H1 (cell line): ENCODE measurements around the gene DUOXA2. TPM values are rescaled to one million over a fixed set of nuclear protein-coding genes. Genes with fewer than 3 reads are reported as not detected.

Experiments used
- CHD7 ChIP-seq: fragments of 300-600 bp; sonication (generic); IDR thresholded peaks from 2 replicates; pipeline ENCODE4 v1.7.1; 2012; ENCODE audit warnings: low read length, moderate library complexity, mild to moderate bottlenecking, inconsistent platforms; ENCODE audit not compliant: insufficient replicate concordance
- KDM5A ChIP-seq: fragments of 200-600 bp; IDR thresholded peaks from 2 replicates; pipeline ENCODE4 v1.7.1; 2012; ENCODE audit warnings: mild to moderate bottlenecking, low read length, inconsistent platforms, mixed read lengths
- PHF8 ChIP-seq: fragments of 200-600 bp; sonication (generic); conservative IDR thresholded peaks from 2 replicates; pipeline ENCODE4 v1.7.1; 2012; ENCODE audit warnings: low read depth, mild to moderate bottlenecking, inconsistent platforms, low read length, moderate library complexity
- SP1 ChIP-seq: IDR thresholded peaks from 2 replicates; pipeline ENCODE4 v1.6.1; 2011; ENCODE audit warnings: low read depth, low read length
- SP4 ChIP-seq: IDR thresholded peaks from 2 replicates; pipeline ENCODE4 v1.6.1; 2012; ENCODE audit warnings: low read length, inconsistent platforms
- SUZ12 ChIP-seq: fragments of 200-600 bp; sonication (generic); IDR thresholded peaks from 2 replicates; pipeline ENCODE4 v1.6.1; 2012; ENCODE audit warnings: mild to moderate bottlenecking, inconsistent platforms, low read length, moderate library complexity, mixed read lengths
- TAF1 ChIP-seq: IDR thresholded peaks from 2 replicates; pipeline ENCODE4 v1.6.1; 2011; ENCODE audit warnings: mild to moderate bottlenecking, low read depth, low read length
- USF2 ChIP-seq: IDR thresholded peaks from 2 replicates; pipeline ENCODE4 v1.6.1; 2011; ENCODE audit warnings: low read length, improper control_type of control experiment
- polyA plus RNA-seq, 7 experiments: library from polyadenylated mRNA; depleted of rRNA in 3 of 7; stranded (reverse) in 5 of 7; unstranded in 2 of 7; fragments of >200 nt in 5 of 7; fragments of 200-250 nt in 2 of 7; gene quantifications; 1 replicate in 5 of 7; 2 replicates in 1 of 7; 4 replicates in 1 of 7; pipeline versions ENCODE4 v1.2.1 to v1.2.3, GENCODE V29; 2011 to 2013; ENCODE audit warnings: missing spikeins in 2 of 7, mixed read lengths in 2 of 7
- total RNA-seq: library from RNA; stranded (reverse); fragmentation: NEBNext Ultra II Directional; extraction: Animal tissue kit (Norgen Biotek cat#: 25700); gene quantifications from 2 replicates; pipeline ENCODE4 v1.2.1, GENCODE V29; 2021

The DUOXA2 gene
- total and polyA plus RNA-seq, 2 of the 8 experiments (the other 6 are each of a cell fraction or from before 2014, with no cell fraction given) = 0.05 TPM; not detected in 1

- no peak for TF ChIP-seq CHD7
- TF ChIP-seq SP1 = no peak
- TF ChIP-seq SP4 = no peak
- TF ChIP-seq KDM5A = no peak
- no peak for TF ChIP-seq PHF8
- no peak for TF ChIP-seq TAF1
- TF ChIP-seq USF2 = no peak
- TF ChIP-seq SUZ12 = no peak
Observed at GRCh38 chr15:45083223-45083622, 30.9 kb upstream of the DUOXA2 start (continued).
